ENCODE results near the gene SLC27A1. TPM values are rescaled to one million over a fixed set of nuclear protein-coding genes. Genes with fewer than 3 reads are reported as not detected.
A peak's percentile ranks its signal among the peaks of the same experiment; 100 is the strongest.

SLC27A1 gene
- total RNA-seq, 1 experiment from 2014 or later: 8.6 TPM

DNA sequence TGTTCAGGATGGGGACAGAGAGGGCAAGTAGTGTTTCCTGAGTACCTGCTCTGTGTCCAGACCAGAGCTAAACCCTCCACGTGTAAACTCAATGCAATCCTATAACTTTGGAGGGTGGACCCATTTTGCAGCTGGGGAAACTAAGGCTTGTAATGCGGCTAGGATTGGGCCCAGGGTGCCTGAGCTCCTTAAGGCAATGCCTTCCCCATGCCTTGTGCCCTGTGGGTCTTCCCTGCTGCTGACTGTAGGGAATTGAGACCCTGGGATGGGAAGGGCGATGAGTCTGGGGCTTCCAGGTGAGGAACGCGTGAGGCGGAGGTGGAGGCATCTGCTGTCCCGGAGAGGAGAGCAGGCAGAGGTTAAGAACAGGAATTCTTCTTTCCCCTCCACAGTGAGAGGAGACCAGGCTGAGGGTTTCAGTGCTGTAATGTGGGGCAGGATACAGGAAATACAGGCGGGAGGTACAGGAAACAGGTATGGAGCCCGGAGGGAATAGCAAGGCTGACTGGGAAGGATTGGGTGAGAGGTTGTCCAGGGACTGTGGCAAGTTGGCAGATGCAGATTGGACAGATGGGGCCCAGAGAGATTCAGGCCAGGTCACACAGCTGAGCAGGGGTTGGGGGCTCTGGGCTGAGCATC is 19.2 kb downstream of the SLC27A1 start:
- ChIA-PET POLR2A (interaction anchor here (0.6 kb wide), 1 partner anchor 54 kb away, joined by 6 read pairs; no protein-coding TSS in a partner anchor), CTCF (interaction anchor here (0.6 to 2.5 kb wide), 10 partner anchors 10 to 192 kb away, joined by 3 to 8 read pairs (median 4); partner anchors contain the start of gene SLC27A1)
- DNase-seq (ENCODE audit: low spot score) (no peak), ATAC-seq (no peak)
- peaks cover 21% of the 10 kb centered on the region for H3K4me1 Mint-ChIP-seq
- H3K4me3 Mint-ChIP-seq: peak overlapping the region; percentile 24; the same call in 1 of the 2 replicates
- peak overlapping the region; percentile 72; the same call in 1 of the 2 replicates for H3K27ac Mint-ChIP-seq
- peaks cover 6% of the 10 kb centered on the region; the same call in 1 of the 2 replicates for H3K27me3 Mint-ChIP-seq (ENCODE audit: low read depth)
- H3K36me3 Mint-ChIP-seq: no peaks in the 10 kb centered on the region
- H3K9me3 Mint-ChIP-seq: no peaks in the 10 kb centered on the region
- TF ChIP-seq ELF4 (CRISPR knock-in tag; IDR thresholded peaks at IDR 0.05; ENCODE audit: low read depth): no peak
- TF ChIP-seq TEAD4 (CRISPR knock-in tag; IDR thresholded peaks at IDR 0.05): no peak
- no peak for TF ChIP-seq NFE2L1 (CRISPR knock-in tag; IDR thresholded peaks at IDR 0.05)
- no peak for TF ChIP-seq AFF4 (CRISPR knock-in tag; IDR thresholded peaks at IDR 0.05; ENCODE audit: borderline replicate concordance)
- TF ChIP-seq, protein P1, sequence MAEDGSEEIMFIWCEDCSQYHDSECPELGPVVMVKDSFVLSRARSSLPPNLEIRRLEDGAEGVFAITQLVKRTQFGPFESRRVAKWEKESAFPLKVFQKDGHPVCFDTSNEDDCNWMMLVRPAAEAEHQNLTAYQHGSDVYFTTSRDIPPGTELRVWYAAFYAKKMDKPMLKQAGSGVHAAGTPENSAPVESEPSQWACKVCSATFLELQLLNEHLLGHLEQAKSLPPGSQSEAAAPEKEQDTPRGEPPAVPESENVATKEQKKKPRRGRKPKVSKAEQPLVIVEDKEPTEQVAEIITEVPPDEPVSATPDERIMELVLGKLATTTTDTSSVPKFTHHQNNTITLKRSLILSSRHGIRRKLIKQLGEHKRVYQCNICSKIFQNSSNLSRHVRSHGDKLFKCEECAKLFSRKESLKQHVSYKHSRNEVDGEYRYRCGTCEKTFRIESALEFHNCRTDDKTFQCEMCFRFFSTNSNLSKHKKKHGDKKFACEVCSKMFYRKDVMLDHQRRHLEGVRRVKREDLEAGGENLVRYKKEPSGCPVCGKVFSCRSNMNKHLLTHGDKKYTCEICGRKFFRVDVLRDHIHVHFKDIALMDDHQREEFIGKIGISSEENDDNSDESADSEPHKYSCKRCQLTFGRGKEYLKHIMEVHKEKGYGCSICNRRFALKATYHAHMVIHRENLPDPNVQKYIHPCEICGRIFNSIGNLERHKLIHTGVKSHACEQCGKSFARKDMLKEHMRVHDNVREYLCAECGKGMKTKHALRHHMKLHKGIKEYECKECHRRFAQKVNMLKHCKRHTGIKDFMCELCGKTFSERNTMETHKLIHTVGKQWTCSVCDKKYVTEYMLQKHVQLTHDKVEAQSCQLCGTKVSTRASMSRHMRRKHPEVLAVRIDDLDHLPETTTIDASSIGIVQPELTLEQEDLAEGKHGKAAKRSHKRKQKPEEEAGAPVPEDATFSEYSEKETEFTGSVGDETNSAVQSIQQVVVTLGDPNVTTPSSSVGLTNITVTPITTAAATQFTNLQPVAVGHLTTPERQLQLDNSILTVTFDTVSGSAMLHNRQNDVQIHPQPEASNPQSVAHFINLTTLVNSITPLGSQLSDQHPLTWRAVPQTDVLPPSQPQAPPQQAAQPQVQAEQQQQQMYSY (CRISPR knock-in tag; IDR thresholded peaks at IDR 0.05): no peak
- no peak for TF ChIP-seq CTCF (IDR thresholded peaks at IDR 0.05)
- TF ChIP-seq GTF2I (CRISPR knock-in tag; conservative IDR thresholded peaks at IDR 0.05): peak; percentile 75; the same call in 1 of the 2 replicates
- TF ChIP-seq ATF6 (CRISPR knock-in tag; IDR thresholded peaks at IDR 0.05): no peak
- no peak for TF ChIP-seq SP1 (CRISPR knock-in tag; conservative IDR thresholded peaks at IDR 0.05)

DNA sequence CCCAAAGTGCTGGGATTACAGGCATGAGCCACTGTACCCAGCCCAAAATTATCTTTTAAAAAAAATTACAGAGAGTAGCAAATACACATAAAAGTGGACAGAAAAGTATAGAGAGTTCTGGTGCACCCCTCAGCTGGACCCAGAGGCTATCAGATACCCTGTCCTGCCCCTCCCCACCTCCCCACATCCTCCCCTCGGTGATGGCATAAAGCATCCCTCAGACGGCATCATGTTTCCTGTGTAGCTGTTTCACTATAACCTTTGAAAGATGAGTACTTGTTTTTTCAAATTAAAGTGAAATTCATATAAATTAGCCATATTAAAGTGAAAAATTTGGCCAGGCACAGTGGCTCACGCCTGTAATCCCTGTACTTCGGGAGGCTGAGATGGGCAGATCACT is 20.1 kb downstream of the SLC27A1 start:
- ATAC-seq: no peak
- no peak overlapping the region for H3K4me3 Mint-ChIP-seq
- peaks cover 6% of the 10 kb centered on the region; the same call in 1 of the 2 replicates for H3K27me3 Mint-ChIP-seq (ENCODE audit: low read depth)
- CTCF ChIA-PET: interaction anchor here (1.1 to 1.4 kb wide), 4 partner anchors 21 to 115 kb away, joined by 3 to 5 read pairs (median 4); partner anchors contain the start of gene PGLS
- no peaks in the 10 kb centered on the region for H3K36me3 Mint-ChIP-seq
- no peak for DNase-seq (ENCODE audit: low spot score)
- H3K4me1 Mint-ChIP-seq: peaks cover 21% of the 10 kb centered on the region
- no peaks in the 10 kb centered on the region for H3K9me3 Mint-ChIP-seq
- H3K27ac Mint-ChIP-seq: no peak overlapping the region
- POLR2A ChIA-PET: no interaction called here
- no peak for TF ChIP-seq EMX1 (CRISPR knock-in tag; IDR thresholded peaks at IDR 0.05)
- TF ChIP-seq ELF4 (CRISPR knock-in tag; IDR thresholded peaks at IDR 0.05; ENCODE audit: low read depth): no peak
- TF ChIP-seq ZBTB21 (CRISPR knock-in tag; IDR thresholded peaks at IDR 0.05; ENCODE audit: borderline replicate concordance): no peak
- TF ChIP-seq, protein P2, sequence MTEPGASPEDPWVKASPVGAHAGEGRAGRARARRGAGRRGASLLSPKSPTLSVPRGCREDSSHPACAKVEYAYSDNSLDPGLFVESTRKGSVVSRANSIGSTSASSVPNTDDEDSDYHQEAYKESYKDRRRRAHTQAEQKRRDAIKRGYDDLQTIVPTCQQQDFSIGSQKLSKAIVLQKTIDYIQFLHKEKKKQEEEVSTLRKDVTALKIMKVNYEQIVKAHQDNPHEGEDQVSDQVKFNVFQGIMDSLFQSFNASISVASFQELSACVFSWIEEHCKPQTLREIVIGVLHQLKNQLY (CRISPR knock-in tag; IDR thresholded peaks at IDR 0.05): no peak
- TF ChIP-seq PRRX2 (CRISPR knock-in tag; IDR thresholded peaks at IDR 0.05): no peak
- no peak for TF ChIP-seq SMAD4 (CRISPR knock-in tag; IDR thresholded peaks at IDR 0.05)
- no peak for TF ChIP-seq ZNF317 (CRISPR knock-in tag; IDR thresholded peaks at IDR 0.05; ENCODE audit: borderline replicate concordance, low read depth)
- no peak for TF ChIP-seq NR3C1 (CRISPR knock-in tag; conservative IDR thresholded peaks at IDR 0.05; ENCODE audit: low read depth)
- no peak for TF ChIP-seq ZMAT4 (CRISPR knock-in tag; IDR thresholded peaks at IDR 0.05)
- TF ChIP-seq MAX (CRISPR knock-in tag; IDR thresholded peaks at IDR 0.05): no peak
- TF ChIP-seq, protein P3, sequence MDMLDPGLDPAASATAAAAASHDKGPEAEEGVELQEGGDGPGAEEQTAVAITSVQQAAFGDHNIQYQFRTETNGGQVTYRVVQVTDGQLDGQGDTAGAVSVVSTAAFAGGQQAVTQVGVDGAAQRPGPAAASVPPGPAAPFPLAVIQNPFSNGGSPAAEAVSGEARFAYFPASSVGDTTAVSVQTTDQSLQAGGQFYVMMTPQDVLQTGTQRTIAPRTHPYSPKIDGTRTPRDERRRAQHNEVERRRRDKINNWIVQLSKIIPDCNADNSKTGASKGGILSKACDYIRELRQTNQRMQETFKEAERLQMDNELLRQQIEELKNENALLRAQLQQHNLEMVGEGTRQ (CRISPR knock-in tag; IDR thresholded peaks at IDR 0.05): no peak
- no peak for TF ChIP-seq TEAD4 (CRISPR knock-in tag; IDR thresholded peaks at IDR 0.05)
- TF ChIP-seq ZNF232 (CRISPR knock-in tag; IDR thresholded peaks at IDR 0.05): no peak

Measured in WTC11 (cell line).